Ascending aorta (tissue), 1 donor: ENCODE measurements around the gene PPY. TPM values are rescaled to one million over a fixed set of nuclear protein-coding genes. Genes with fewer than 3 reads are reported as not detected.

ENCODE experiments used
- total RNA-seq: library from RNA; depleted of rRNA; stranded (reverse); fragments of >200 nt; gene quantifications from one replicate; pipeline ENCODE4 v1.1.0, GENCODE V29; 2016

Gene PPY
- total RNA-seq, 1 donor from 2014 or later: not detected

Other genes with a start within 250 kb of the PPY start
- gene SOST, start 183.7 kb downstream of the PPY start, total RNA-seq: 15.1 TPM
- 70.5 TPM for gene DUSP3, start 163.5 kb downstream of the PPY start, total RNA-seq
- gene CFAP97D1, start 162.0 kb downstream of the PPY start, total RNA-seq: not detected
- 37.0 TPM for gene MPP3, start 109.3 kb downstream of the PPY start, total RNA-seq
- 45.9 TPM for gene CD300LG, start 95.3 kb downstream of the PPY start, total RNA-seq
- 16.7 TPM for gene MPP2, start 34.9 kb downstream of the PPY start, total RNA-seq
- gene PYY, start 11.5 kb upstream of the PPY start, total RNA-seq: not detected
- 48.2 TPM for gene NAGS, start 62.1 kb upstream of the PPY start, total RNA-seq
- gene TMEM101, start 72.5 kb upstream of the PPY start, total RNA-seq: 11.0 TPM
- 12.5 TPM for gene LSM12, start 124.2 kb upstream of the PPY start, total RNA-seq
- 111 TPM for gene G6PC3, start 128.3 kb upstream of the PPY start, total RNA-seq
- 189 TPM for gene HDAC5, start 181.2 kb upstream of the PPY start, total RNA-seq
- gene HROB, start 199.5 kb upstream of the PPY start, total RNA-seq: not detected
- not detected for gene ASB16, start 228.2 kb upstream of the PPY start, total RNA-seq
- 27.9 TPM for gene TMUB2, start 244.5 kb upstream of the PPY start, total RNA-seq